GM12865 (cell line): ENCODE data around the gene GRB14.
A peak's percentile ranks its signal among the peaks of the same experiment; 100 is the strongest.

Experiments used
- DNase-seq: peaks from one replicate; pipeline ENCODE4 v3.0.0; 2010; ENCODE audit warnings: low read depth
- H3K4me3 ChIP-seq: 2 replicates; pipeline ENCODE4 v1.5.1; 2011; ENCODE audit warnings: mild to moderate bottlenecking, low read depth, low read length, control low read depth
- CTCF ChIP-seq: IDR thresholded peaks from 2 replicates; pipeline ENCODE4 v1.5.1; 2011; ENCODE audit warnings: low read length, control low read depth, low read depth, inconsistent platforms; ENCODE audit not compliant: insufficient read depth; ENCODE audit errors: missing control alignments

The GRB14 gene

DNA sequence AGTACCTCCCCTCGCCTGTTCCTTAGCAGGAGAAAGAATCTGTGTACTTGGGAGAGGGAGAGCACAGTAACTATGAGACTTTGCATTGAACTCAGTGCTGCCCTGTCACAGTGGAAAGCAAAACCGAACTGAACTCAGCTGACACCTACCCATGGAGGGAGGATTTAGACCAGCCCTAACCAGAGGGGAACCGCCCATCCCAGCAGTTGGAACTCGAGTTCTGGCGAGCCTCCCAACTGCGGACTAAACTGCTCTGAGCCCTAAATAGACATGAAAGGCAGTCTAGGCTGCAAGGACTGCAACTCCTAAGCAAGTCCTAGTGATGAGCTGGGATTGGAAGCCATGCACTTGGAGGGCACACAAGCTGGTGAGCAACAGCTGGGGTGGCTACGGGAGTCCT is 110.4 kb downstream of the GRB14 start:
- no peak for TF ChIP-seq CTCF
- no peak for DNase-seq
- no peak overlapping the region for H3K4me3 ChIP-seq

DNA sequence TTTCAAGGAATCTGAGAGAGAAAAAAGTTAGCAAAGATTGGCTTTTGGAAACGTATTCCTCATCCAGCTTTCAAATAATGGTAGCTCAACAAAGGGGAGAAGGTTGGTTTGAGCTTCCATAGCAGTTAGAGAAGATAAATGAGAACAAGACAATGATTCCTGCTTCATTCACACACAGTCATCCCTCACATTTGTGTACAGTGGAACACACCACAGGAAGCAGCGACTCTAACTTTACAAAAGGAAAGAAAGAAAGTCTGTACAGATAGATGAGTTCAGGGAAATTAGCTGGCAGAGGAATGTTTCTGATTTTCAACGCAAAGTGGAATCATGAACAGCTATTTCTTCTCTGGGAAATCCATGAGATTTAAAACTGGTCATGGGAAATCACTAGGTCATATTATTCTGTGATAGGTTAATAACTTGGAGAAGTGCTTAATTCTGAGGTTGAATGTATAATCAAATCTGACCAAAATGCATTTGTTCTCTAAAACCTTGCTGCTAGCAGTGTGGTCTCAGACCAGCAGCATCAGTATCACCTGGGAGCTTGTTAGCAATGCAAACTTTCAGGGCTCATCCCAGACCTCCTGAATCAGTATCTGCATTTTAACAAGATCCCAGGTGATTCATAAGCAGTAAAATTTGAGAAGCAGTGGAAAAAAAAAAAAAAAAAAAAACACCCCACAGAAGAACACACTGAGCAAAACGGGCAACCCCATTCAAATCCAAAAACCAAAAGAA is 112.0 kb downstream of the GRB14 start:
- no peak for DNase-seq
- H3K4me3 ChIP-seq: no peak overlapping the region
- TF ChIP-seq CTCF: no peak

- TF ChIP-seq CTCF: peak; percentile 12
- H3K4me3 ChIP-seq: no peak overlapping the region
- DNase-seq: no peak
Measured at GRCh38 chr2:164504253-164504652, 117.0 kb downstream of the GRB14 start.

DNA sequence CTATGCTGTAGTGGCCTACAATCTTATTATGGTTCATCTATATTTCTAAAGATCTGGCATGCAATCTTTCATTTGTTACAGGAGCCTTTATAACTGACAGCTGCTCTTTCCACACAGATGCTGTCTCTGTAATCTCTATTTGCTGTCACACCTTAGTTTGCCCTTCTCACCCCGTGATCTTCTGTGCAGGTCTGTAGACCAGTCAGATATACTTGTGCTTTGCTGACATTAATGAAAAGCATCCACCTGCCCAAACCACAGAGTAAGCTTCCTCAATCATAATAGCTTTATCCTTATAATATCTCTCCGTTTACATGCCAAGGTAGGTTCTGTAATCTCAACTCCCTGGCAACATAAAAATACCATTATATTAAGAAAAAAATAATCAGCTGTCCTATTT is 122.4 kb downstream of the GRB14 start:
- no peak overlapping the region for H3K4me3 ChIP-seq
- TF ChIP-seq CTCF: no peak
- DNase-seq: no peak

DNA sequence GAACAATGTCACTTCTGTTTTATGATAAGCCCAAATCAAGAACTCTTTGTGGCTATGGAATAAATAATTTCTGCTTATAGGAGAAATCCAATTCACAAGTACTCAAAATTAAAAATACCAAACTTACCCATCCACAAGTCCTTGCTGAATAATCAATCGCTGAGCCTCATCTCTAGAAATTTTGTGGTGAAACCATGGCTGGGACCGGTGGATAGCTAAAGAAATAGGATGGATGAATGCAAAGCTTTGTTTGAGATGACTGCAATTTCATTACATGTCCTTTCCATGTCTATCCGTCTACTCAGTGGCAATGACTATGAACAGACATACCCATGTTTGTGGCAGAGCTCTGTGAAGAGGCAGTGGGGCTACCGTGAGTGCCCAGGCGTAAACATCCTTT is 124.4 kb downstream of the GRB14 start:
- TF ChIP-seq CTCF: no peak
- no peak for DNase-seq
- H3K4me3 ChIP-seq: no peak overlapping the region

- H3K4me3 ChIP-seq: no peak overlapping the region
- DNase-seq: no peak
- TF ChIP-seq CTCF: no peak
Measured at GRCh38 chr2:164496421-164496820, 124.9 kb downstream of the GRB14 start.
